MM.1S (cell line): ENCODE results near the gene PFDN4.

Source experiments
- DNase-seq: peaks from one replicate; pipeline ENCODE4 v3.0.0-alpha.2; 2015
- H2AFZ ChIP-seq: fragments of 300-600 bp; sonication (generic); 2 replicates; pipeline ENCODE4 v1.6.0; 2016; ENCODE audit warnings: antibody characterized with exemption, low read length
- H3F3A ChIP-seq: fragments of 300-600 bp; sonication (generic); 2 replicates; pipeline ENCODE4 v1.6.1; 2016; ENCODE audit warnings: mild to moderate bottlenecking, antibody characterized with exemption, low read length, moderate library complexity, mixed read lengths; ENCODE audit not compliant: insufficient read depth
- H3K27ac ChIP-seq: fragments of 300-600 bp; sonication (generic); 2 replicates; pipeline ENCODE4 v1.5.1; 2016; ENCODE audit warnings: mild to moderate bottlenecking, low read length
- H3K27me3 ChIP-seq: fragments of 300-600 bp; sonication (generic); replicated peaks from 2 replicates; pipeline ENCODE4 v1.6.0; 2016; ENCODE audit warnings: low read length; ENCODE audit not compliant: insufficient read depth
- H3K36me3 ChIP-seq: fragments of 300-600 bp; sonication (generic); replicated peaks from 2 replicates; pipeline ENCODE4 v1.6.1; 2016; ENCODE audit warnings: mild to moderate bottlenecking, low read length, mixed read lengths; ENCODE audit not compliant: insufficient read depth
- H3K4me1 ChIP-seq: fragments of 300-600 bp; sonication (generic); 2 replicates; pipeline ENCODE4 v1.6.1; 2016; ENCODE audit warnings: low read length, mixed read lengths
- H3K4me2 ChIP-seq: fragments of 300-600 bp; sonication (generic); 2 replicates; pipeline ENCODE4 v1.6.0; 2016; ENCODE audit warnings: low read depth, low read length
- H3K4me3 ChIP-seq: fragments of 300-600 bp; sonication (generic); 2 replicates; pipeline ENCODE4 v1.5.1; 2016; ENCODE audit warnings: low read length, mixed read lengths
- H3K79me2 ChIP-seq: fragments of 300-600 bp; sonication (generic); 2 replicates; pipeline ENCODE4 v1.6.1; 2016; ENCODE audit warnings: mixed run types, low read length, mixed read lengths
- H3K9ac ChIP-seq: fragments of 300-600 bp; sonication (generic); 2 replicates; pipeline ENCODE4 v1.6.1; 2016; ENCODE audit warnings: low read length, mixed read lengths
- H3K9me2 ChIP-seq: fragments of 300-600 bp; sonication (generic); replicated peaks from 2 replicates; pipeline ENCODE4 v1.6.1; 2016; ENCODE audit warnings: mild to moderate bottlenecking, low read length, mixed read lengths; ENCODE audit not compliant: insufficient read depth
- H3K9me3 ChIP-seq: fragments of 300-600 bp; sonication (generic); replicated peaks from 2 replicates; pipeline ENCODE4 v1.6.1; 2016; ENCODE audit warnings: mild to moderate bottlenecking, low read length, mixed read lengths; ENCODE audit not compliant: insufficient read depth
- H4K20me1 ChIP-seq: fragments of 300-600 bp; sonication (generic); 2 replicates; pipeline ENCODE4 v1.6.1; 2016; ENCODE audit warnings: mild to moderate bottlenecking, low read length, moderate library complexity, mixed read lengths; ENCODE audit not compliant: insufficient read depth
- CTCF ChIP-seq: fragments of 300-600 bp; sonication (generic); IDR thresholded peaks from 2 replicates; pipeline ENCODE4 v1.5.1; 2016; ENCODE audit warnings: antibody characterized with exemption, low read length, mixed read lengths
- EZH2 ChIP-seq: fragments of 300-600 bp; sonication (generic); optimal IDR thresholded peaks from 2 replicates; pipeline ENCODE3; 2017; ENCODE audit warnings: low read depth, mild to moderate bottlenecking, antibody characterized with exemption, low read length, mixed read lengths
- EZH2phosphoT487 ChIP-seq: fragments of 300-600 bp; sonication (generic); IDR thresholded peaks from 2 replicates; pipeline ENCODE4 v1.6.1; 2018; ENCODE audit warnings: antibody characterized with exemption, low read length

Gene PFDN4

GRCh38 chr20:54209216-54209813, 1.4 kb downstream of the PFDN4 start:
- Histone ChIP-seq H3F3A (no peaks in the 10 kb centered on the region), H3K79me2 (peaks cover 63% of the 10 kb centered on the region)

GRCh38 chr20:54212226-54212625, 4.3 kb downstream of the PFDN4 start:
- Histone ChIP-seq H3K4me1 (peaks cover 21% of the 10 kb centered on the region), H4K20me1 (no peaks in the 10 kb centered on the region), H3K27ac (no peak overlapping the region), H3K9ac (no peak overlapping the region), H2AFZ (no peak overlapping the region), H3K9me3 (no peaks in the 10 kb centered on the region), H3K79me2 (peaks cover 78% of the 10 kb centered on the region), H3K36me3 (peaks cover 3% of the 10 kb centered on the region; the same call in 1 of the 2 replicates), H3F3A (no peaks in the 10 kb centered on the region), H3K9me2 (no peaks in the 10 kb centered on the region), H3K4me3 (no peak overlapping the region), H3K27me3 (no peaks in the 10 kb centered on the region), H3K4me2 (no peak overlapping the region)
- no peak for TF ChIP-seq CTCF
- no peak for TF ChIP-seq EZH2
- no peak for TF ChIP-seq EZH2phosphoT487
- DNase-seq, result no peak

More at GRCh38 chr20:54209216-54209813, 1.4 kb downstream of the PFDN4 start:
- no peaks in the 10 kb centered on the region for H3K36me3 ChIP-seq
- peak overlapping the region; percentile 98 for H3K9ac ChIP-seq
- H3K9me3 ChIP-seq, result no peaks in the 10 kb centered on the region
- no peaks in the 10 kb centered on the region for H4K20me1 ChIP-seq
- no peaks in the 10 kb centered on the region for H3K27me3 ChIP-seq
- H3K4me1 ChIP-seq, result peaks cover 21% of the 10 kb centered on the region
- peak overlapping the region; percentile 86 for H3K4me3 ChIP-seq
- H2AFZ ChIP-seq, result no peak overlapping the region
- H3K27ac ChIP-seq, result no peak overlapping the region
- peak overlapping the region; percentile 78 for H3K4me2 ChIP-seq
- no peaks in the 10 kb centered on the region for H3K9me2 ChIP-seq
- TF ChIP-seq CTCF, result no peak
- TF ChIP-seq EZH2, result no peak
- no peak for TF ChIP-seq EZH2phosphoT487
- no peak for DNase-seq

- no peaks in the 10 kb centered on the region for H3K9me2 ChIP-seq
- H3K79me2 ChIP-seq, result peaks cover 78% of the 10 kb centered on the region
- H2AFZ ChIP-seq, result no peak overlapping the region
- H3K4me2 ChIP-seq, result no peak overlapping the region
- peaks cover 21% of the 10 kb centered on the region for H3K4me1 ChIP-seq
- peaks cover 3% of the 10 kb centered on the region; the same call in 1 of the 2 replicates for H3K36me3 ChIP-seq
- no peak overlapping the region for H3K4me3 ChIP-seq
- H3K27ac ChIP-seq, result no peak overlapping the region
- H4K20me1 ChIP-seq, result no peaks in the 10 kb centered on the region
- TF ChIP-seq EZH2, result no peak
- no peak for TF ChIP-seq CTCF
- no peak for TF ChIP-seq EZH2phosphoT487
- H3K9me3 ChIP-seq, result no peaks in the 10 kb centered on the region
- H3K9ac ChIP-seq, result no peak overlapping the region
- no peaks in the 10 kb centered on the region for H3F3A ChIP-seq
- DNase-seq, result no peak
- no peaks in the 10 kb centered on the region for H3K27me3 ChIP-seq
Observed at GRCh38 chr20:54212871-54213270, 5.0 kb downstream of the PFDN4 start.
